ENCODE results near the gene HERC3.

Gene HERC3

GRCh38 chr4:88752076-88752463, 159.8 kb downstream of the HERC3 start:
- DNase-seq = no peak

- DNase-seq = no peak
These were observed 160.5 kb downstream of the HERC3 start for GRCh38 chr4:88752754-88753153.

- DNase-seq = no peak
These were observed 161.6 kb downstream of the HERC3 start for GRCh38 chr4:88753658-88754571.

- no peak for DNase-seq
These were observed 162.5 kb downstream of the HERC3 start for GRCh38 chr4:88754796-88755195.

- no peak for DNase-seq
These were observed 163.2 kb downstream of the HERC3 start for GRCh38 chr4:88755454-88755853.

GRCh38 chr4:88756149-88756548, 163.9 kb downstream of the HERC3 start:
- no peak for DNase-seq

GRCh38 chr4:88757067-88757466, 164.8 kb downstream of the HERC3 start:
- DNase-seq = no peak

GRCh38 chr4:88757776-88758175, 165.5 kb downstream of the HERC3 start:
- DNase-seq = no peak
